ENCODE measurements around the gene LOXL3. TPM values are rescaled to one million over a fixed set of nuclear protein-coding genes. Genes with fewer than 3 reads are reported as not detected.

LOXL3 gene
- total RNA-seq, 1 experiment from 2014 or later: 29.0 TPM

DNA sequence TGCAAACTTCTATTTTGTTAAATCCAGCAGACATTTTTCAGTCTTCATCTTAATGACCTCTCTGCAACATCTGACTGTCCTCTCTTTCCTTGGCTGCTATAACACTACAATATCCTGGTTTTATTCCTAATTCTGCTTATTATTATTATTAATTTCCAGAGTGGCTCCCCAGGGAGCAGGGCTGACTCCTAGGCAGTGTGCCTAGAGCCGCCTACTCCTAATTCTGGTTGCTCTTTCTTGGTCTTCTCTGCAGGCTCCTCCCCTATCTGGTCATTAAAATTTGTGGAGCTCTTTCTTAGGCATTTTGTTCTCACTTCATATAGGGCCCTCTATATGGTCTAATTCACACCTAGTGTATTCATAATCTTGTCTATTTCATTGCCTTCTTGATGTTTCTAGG is 10.8 kb downstream of the LOXL3 start:
- Histone ChIP-seq H2BK15ac (ENCODE audit: low read depth, low read length) (no peak overlapping the region), H4K5ac (ENCODE audit: insufficient read length, low read depth, low read length) (no peak overlapping the region), H3K4me2 (ENCODE audit: insufficient read depth, insufficient read length, low read length) (no peak overlapping the region), H2AK5ac (ENCODE audit: insufficient read length, low read length) (no peak overlapping the region), H3K9ac (ENCODE audit: extremely low read depth, insufficient read length, low read length) (no peak overlapping the region), H3K27ac (ENCODE audit: insufficient read length, low read depth, low read length) (no peak overlapping the region), H3K56ac (ENCODE audit: insufficient read length, low read depth, low read length) (no peak overlapping the region), H3K9me3 (ENCODE audit: control insufficient read depth, low read depth, low read length) (no peaks in the 10 kb centered on the region), H3K79me2 (ENCODE audit: insufficient read depth, low read length) (0 out of 2 replicates have a peak, but pooled peaks cover 2% of the 10 kb centered on the region), H2AFZ (ENCODE audit: low read length) (no peak overlapping the region), H3K23me2 (ENCODE audit: insufficient read length, low read depth, low read length, poor library complexity, severe bottlenecking) (no peaks in the 10 kb centered on the region), H3K4ac (ENCODE audit: low read depth, low read length) (no peak overlapping the region), H3K4me1 (ENCODE audit: insufficient read depth, low read length) (no peaks in the 10 kb centered on the region), H2BK5ac (ENCODE audit: insufficient read length, low read length) (no peak overlapping the region), H2BK20ac (ENCODE audit: low read depth, low read length, poor library complexity, severe bottlenecking) (no peak overlapping the region), H2BK120ac (ENCODE audit: low read depth, low read length, poor library complexity, severe bottlenecking) (no peak overlapping the region), H3K27me3 (ENCODE audit: insufficient read depth, low read length) (no peaks in the 10 kb centered on the region), H3K18ac (ENCODE audit: insufficient read length, low read depth, low read length) (no peak overlapping the region), H4K8ac (replicated peaks; ENCODE audit: insufficient read length, low read depth, low read length) (no peak overlapping the region), H2BK12ac (ENCODE audit: insufficient read length, low read depth, low read length) (no peak overlapping the region), H3K23ac (ENCODE audit: insufficient read length, low read depth, low read length) (no peak overlapping the region), H3K14ac (ENCODE audit: insufficient read depth, low read length) (no peak overlapping the region), H3T11ph (ENCODE audit: low read length) (no peak overlapping the region), H4K20me1 (ENCODE audit: control insufficient read depth, insufficient read depth, insufficient read length) (no peaks in the 10 kb centered on the region), H4K91ac (ENCODE audit: insufficient read length, low read depth, low read length) (no peak overlapping the region), H3K79me1 (ENCODE audit: insufficient read depth, low read depth, low read length, poor library complexity, severe bottlenecking) (no peaks in the 10 kb centered on the region)
- H3K9me3 Mint-ChIP-seq: no peaks in the 10 kb centered on the region
- H3K27me3 Mint-ChIP-seq (ENCODE audit: low read depth): peaks cover 9% of the 10 kb centered on the region
- H3K36me3 Mint-ChIP-seq (ENCODE audit: insufficient read depth in 1 of 3, low read depth in 3 of 3): peaks cover 0 to 3% (median 2%) of the 10 kb centered on the region in 3 experiments; a peak in 3 of 7 replicates
- no peak overlapping the region for H3K27ac Mint-ChIP-seq
- no CpG with 5 or more reads among the region's 1 CpG for WGBS (ENCODE audit: extremely low coverage, insufficient read length, low lambda C conversion rate)
- peaks cover 5 to 10% of the 10 kb centered on the region in 2 experiments for H3K4me1 Mint-ChIP-seq
- TF ChIP-seq, protein P1, sequence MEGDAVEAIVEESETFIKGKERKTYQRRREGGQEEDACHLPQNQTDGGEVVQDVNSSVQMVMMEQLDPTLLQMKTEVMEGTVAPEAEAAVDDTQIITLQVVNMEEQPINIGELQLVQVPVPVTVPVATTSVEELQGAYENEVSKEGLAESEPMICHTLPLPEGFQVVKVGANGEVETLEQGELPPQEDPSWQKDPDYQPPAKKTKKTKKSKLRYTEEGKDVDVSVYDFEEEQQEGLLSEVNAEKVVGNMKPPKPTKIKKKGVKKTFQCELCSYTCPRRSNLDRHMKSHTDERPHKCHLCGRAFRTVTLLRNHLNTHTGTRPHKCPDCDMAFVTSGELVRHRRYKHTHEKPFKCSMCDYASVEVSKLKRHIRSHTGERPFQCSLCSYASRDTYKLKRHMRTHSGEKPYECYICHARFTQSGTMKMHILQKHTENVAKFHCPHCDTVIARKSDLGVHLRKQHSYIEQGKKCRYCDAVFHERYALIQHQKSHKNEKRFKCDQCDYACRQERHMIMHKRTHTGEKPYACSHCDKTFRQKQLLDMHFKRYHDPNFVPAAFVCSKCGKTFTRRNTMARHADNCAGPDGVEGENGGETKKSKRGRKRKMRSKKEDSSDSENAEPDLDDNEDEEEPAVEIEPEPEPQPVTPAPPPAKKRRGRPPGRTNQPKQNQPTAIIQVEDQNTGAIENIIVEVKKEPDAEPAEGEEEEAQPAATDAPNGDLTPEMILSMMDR (conservative IDR thresholded peaks at IDR 0.05): no peak
- no peak overlapping the region for H3K4me3 Mint-ChIP-seq
- no peak for DNase-seq

Measured in H9 (cell line).